ENCODE data around the gene HBP1.

DNA sequence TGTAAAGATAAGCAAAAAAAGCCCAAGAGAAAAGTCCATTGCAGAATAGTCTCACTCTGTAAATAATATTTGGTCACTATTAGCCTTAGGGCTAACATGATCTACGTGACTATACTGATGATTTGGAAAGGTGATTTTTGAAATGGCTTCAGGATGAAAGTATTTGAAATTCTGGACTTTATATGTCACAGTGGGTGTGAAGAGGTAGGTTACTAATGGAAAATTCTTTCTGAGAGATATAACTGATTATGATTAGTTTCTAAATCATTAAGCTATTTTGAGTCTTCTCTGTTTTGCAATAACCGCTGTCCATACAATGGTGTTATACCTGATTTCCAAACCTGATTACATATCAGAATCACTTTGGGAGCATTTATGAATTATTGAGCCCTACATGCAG is 20.1 kb upstream of the HBP1 start:
- TF ChIP-seq, protein P1, sequence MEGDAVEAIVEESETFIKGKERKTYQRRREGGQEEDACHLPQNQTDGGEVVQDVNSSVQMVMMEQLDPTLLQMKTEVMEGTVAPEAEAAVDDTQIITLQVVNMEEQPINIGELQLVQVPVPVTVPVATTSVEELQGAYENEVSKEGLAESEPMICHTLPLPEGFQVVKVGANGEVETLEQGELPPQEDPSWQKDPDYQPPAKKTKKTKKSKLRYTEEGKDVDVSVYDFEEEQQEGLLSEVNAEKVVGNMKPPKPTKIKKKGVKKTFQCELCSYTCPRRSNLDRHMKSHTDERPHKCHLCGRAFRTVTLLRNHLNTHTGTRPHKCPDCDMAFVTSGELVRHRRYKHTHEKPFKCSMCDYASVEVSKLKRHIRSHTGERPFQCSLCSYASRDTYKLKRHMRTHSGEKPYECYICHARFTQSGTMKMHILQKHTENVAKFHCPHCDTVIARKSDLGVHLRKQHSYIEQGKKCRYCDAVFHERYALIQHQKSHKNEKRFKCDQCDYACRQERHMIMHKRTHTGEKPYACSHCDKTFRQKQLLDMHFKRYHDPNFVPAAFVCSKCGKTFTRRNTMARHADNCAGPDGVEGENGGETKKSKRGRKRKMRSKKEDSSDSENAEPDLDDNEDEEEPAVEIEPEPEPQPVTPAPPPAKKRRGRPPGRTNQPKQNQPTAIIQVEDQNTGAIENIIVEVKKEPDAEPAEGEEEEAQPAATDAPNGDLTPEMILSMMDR (IDR thresholded peaks at IDR 0.05), result no peak
- TF ChIP-seq POLR2A (IDR thresholded peaks at IDR 0.05) (no peak), POLR2AphosphoS5 (IDR thresholded peaks at IDR 0.05) (no peak)

Measured in sigmoid colon (tissue), 4 donors.